Fibroblast of lung (primary cell): ENCODE measurements around the gene TEX44. TPM values are rescaled to one million over a fixed set of nuclear protein-coding genes. Genes with fewer than 3 reads are reported as not detected.

Experiments
- DNase-seq, 2 donors: peaks; one replicate each; pipeline versions ENCODE4 v3.0.0 to v3.0.0-alpha.2; 2010; ENCODE audit warnings: low read depth in 2 of 2
- H2AFZ ChIP-seq: 2 replicates; pipeline ENCODE4 v1.5.1; 2012; ENCODE audit warnings: low read length, control low read depth, inconsistent platforms
- H3K27ac ChIP-seq: 2 replicates; pipeline ENCODE4 v1.5.1; 2011; ENCODE audit warnings: low read length, control low read depth; ENCODE audit not compliant: insufficient read depth
- H3K27me3 ChIP-seq: 2 replicates; pipeline ENCODE4 v1.5.1; 2011; ENCODE audit warnings: mild to moderate bottlenecking, low read length; ENCODE audit not compliant: control insufficient read depth, insufficient read depth
- H3K36me3 ChIP-seq: 2 replicates; pipeline ENCODE4 v1.5.1; 2011; ENCODE audit warnings: low read length; ENCODE audit not compliant: control insufficient read depth, insufficient read depth
- H3K4me1 ChIP-seq: 2 replicates; pipeline ENCODE4 v1.5.1; 2011; ENCODE audit warnings: low read length; ENCODE audit not compliant: control insufficient read depth, insufficient read depth; ENCODE audit errors: extremely low read depth
- H3K4me2 ChIP-seq: 2 replicates; pipeline ENCODE4 v1.5.1; 2011; ENCODE audit warnings: low read length, control low read depth; ENCODE audit not compliant: insufficient read depth; ENCODE audit errors: extremely low read depth
- H3K4me3 ChIP-seq, 4 experiments: fragments of 200-600 bp in 1 of 4; sonication (generic) in 1 of 4; replicated peaks in 1 of 4; 2 replicates each; pipeline ENCODE4 v1.5.1; 2011 to 2016; ENCODE audit warnings: low read length in 4 of 4, low read depth in 3 of 4, mild to moderate bottlenecking in 3 of 4, control low read depth in 2 of 4, inconsistent platforms in 1 of 4, mixed read lengths in 1 of 4; ENCODE audit not compliant: insufficient read depth in 1 of 4; ENCODE audit errors: control extremely low read depth in 1 of 4
- H3K79me2 ChIP-seq: 2 replicates; pipeline ENCODE4 v1.5.1; 2012; ENCODE audit warnings: mild to moderate bottlenecking, low read length, inconsistent platforms; ENCODE audit not compliant: control insufficient read depth, insufficient read depth
- H3K9ac ChIP-seq: 2 replicates; pipeline ENCODE4 v1.5.1; 2011; ENCODE audit warnings: mild to moderate bottlenecking, low read length, control low read depth; ENCODE audit not compliant: insufficient read depth
- H3K9me3 ChIP-seq: 2 replicates; pipeline ENCODE4 v1.5.1; 2012; ENCODE audit warnings: low read depth, low read length; ENCODE audit not compliant: control insufficient read depth, insufficient read depth
- H4K20me1 ChIP-seq: 2 replicates; pipeline ENCODE4 v1.5.1; 2011; ENCODE audit warnings: low read length; ENCODE audit not compliant: control insufficient read depth, insufficient read depth; ENCODE audit errors: extremely low read depth
- EZH2 ChIP-seq: IDR thresholded peaks from 2 replicates; pipeline ENCODE4 v1.5.1; 2012; ENCODE audit warnings: low read length, control low read depth, mild to moderate bottlenecking; ENCODE audit errors: missing control alignments
- polyA plus RNA-seq, 2 donors: library from polyadenylated mRNA; depleted of rRNA in 1 of 2; stranded (reverse) in 1 of 2; unstranded in 1 of 2; fragments of >200 nt; gene quantifications; 2 replicates each; pipeline ENCODE4 v1.2.1, GENCODE V29; 2011 to 2012; ENCODE audit warnings: missing spikeins in 1 of 2
- total RNA-seq: library from RNA; depleted of rRNA; stranded (reverse); fragments of >200 nt; gene quantifications from 2 replicates; pipeline ENCODE4 v1.2.1, GENCODE V29; 2014
- TF ChIP-seq, protein P1 (sequence below), 2 donors: IDR thresholded peaks in 1 of 2; conservative IDR thresholded peaks in 1 of 2; 1 replicate in 1 of 2; 2 replicates in 1 of 2; pipeline ENCODE4 v1.5.1; 2011 to 2012; ENCODE audit warnings: low read length in 2 of 2, control low read depth in 1 of 2, inconsistent platforms in 1 of 2, low read depth in 1 of 2, mild to moderate bottlenecking in 1 of 2

TEX44 gene
- total and polyA plus RNA-seq, 2 donors (not counting 1 experiment from before 2014, with no cell fraction given), result not detected

DNA sequence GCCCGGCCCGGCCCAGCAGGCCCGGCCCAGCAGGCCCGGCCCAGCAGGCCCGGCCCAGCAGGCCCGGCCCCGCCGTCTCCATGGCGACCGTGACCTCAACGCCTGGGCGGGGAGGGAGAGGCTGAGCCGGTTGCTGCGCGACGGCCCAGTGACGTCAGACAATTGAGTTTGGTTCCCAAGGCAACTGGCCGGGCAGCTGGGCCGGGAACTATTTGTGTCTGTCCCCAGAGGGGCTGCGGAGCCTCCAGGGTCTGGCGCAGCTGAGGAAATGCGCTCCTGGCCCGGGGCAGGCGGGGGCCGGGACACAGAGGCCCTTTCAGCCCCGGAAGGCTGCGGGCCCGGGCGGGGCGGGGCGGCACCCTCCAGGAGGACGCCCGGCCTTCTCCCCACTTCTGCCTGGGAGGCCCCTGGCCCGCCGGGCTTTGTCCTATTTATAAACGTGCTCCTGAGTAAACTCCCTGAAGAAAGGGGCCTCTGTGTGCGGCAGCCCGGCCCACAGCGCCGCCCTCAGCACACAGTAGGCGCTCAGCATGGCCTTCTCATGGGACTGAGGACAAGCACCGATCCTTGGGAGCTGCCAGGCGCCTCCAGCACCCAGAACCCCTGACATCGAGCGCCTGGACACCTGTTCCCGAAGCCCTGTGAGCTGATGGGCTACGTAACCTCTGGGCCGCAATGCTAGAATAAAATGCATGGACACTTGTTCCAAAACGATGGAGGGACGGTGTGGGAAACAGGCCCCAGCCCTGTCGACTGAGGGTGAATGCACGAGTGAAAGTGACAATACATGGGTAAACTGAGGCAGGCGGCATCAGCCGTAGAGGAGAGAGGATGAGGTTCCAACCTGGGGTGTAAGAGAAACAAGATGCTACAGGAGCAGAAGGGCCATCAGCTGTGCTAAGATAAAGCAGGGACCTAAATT lies 12.3 kb downstream of the TEX44 start:
- no peaks in the 10 kb centered on the region for H4K20me1 ChIP-seq
- H3K4me2 ChIP-seq, result peak overlapping the region; percentile 81
- H3K9me3 ChIP-seq, result no peaks in the 10 kb centered on the region
- peak overlapping the region; percentile 99 for H3K27ac ChIP-seq
- peak overlapping the region; percentile 98 for H3K9ac ChIP-seq
- H3K27me3 ChIP-seq, result no peaks in the 10 kb centered on the region
- H3K4me3 ChIP-seq, result peak overlapping the region; percentile 7 to 55 (median 20)
- no peak for TF ChIP-seq EZH2
- TF ChIP-seq, protein P1, sequence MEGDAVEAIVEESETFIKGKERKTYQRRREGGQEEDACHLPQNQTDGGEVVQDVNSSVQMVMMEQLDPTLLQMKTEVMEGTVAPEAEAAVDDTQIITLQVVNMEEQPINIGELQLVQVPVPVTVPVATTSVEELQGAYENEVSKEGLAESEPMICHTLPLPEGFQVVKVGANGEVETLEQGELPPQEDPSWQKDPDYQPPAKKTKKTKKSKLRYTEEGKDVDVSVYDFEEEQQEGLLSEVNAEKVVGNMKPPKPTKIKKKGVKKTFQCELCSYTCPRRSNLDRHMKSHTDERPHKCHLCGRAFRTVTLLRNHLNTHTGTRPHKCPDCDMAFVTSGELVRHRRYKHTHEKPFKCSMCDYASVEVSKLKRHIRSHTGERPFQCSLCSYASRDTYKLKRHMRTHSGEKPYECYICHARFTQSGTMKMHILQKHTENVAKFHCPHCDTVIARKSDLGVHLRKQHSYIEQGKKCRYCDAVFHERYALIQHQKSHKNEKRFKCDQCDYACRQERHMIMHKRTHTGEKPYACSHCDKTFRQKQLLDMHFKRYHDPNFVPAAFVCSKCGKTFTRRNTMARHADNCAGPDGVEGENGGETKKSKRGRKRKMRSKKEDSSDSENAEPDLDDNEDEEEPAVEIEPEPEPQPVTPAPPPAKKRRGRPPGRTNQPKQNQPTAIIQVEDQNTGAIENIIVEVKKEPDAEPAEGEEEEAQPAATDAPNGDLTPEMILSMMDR (conservative IDR thresholded peaks at IDR 0.05 in 1 of 2, IDR thresholded peaks at IDR 0.05 in 1 of 2; ENCODE audit: low read depth in 1 of 2, low read length in 2 of 2), result no peak
- H3K4me1 ChIP-seq, result peaks cover 12% of the 10 kb centered on the region
- no peaks in the 10 kb centered on the region for H3K79me2 ChIP-seq
- H3K36me3 ChIP-seq, result no peaks in the 10 kb centered on the region
- DNase-seq, result peak; percentile 96 to 98
- H2AFZ ChIP-seq, result no peak overlapping the region

GRCh38 chr2:231605607-231606091 lies 13.0 kb downstream of the TEX44 start:
- H4K20me1 ChIP-seq, result no peaks in the 10 kb centered on the region
- H3K4me2 ChIP-seq, result no peak overlapping the region
- H3K27me3 ChIP-seq, result no peaks in the 10 kb centered on the region
- H3K9me3 ChIP-seq, result no peaks in the 10 kb centered on the region
- H2AFZ ChIP-seq, result no peak overlapping the region
- H3K79me2 ChIP-seq, result no peaks in the 10 kb centered on the region
- TF ChIP-seq, protein P1 (conservative IDR thresholded peaks at IDR 0.05 in 1 of 2, IDR thresholded peaks at IDR 0.05 in 1 of 2; ENCODE audit: low read depth in 1 of 2, low read length in 2 of 2), result no peak
- no peak for TF ChIP-seq EZH2
- peak overlapping the region; percentile 93 for H3K9ac ChIP-seq
- H3K27ac ChIP-seq, result peak overlapping the region; percentile 99
- H3K36me3 ChIP-seq, result no peaks in the 10 kb centered on the region
- DNase-seq, result no peak
- H3K4me1 ChIP-seq, result peaks cover 12% of the 10 kb centered on the region
- no peak overlapping the region for H3K4me3 ChIP-seq

DNA sequence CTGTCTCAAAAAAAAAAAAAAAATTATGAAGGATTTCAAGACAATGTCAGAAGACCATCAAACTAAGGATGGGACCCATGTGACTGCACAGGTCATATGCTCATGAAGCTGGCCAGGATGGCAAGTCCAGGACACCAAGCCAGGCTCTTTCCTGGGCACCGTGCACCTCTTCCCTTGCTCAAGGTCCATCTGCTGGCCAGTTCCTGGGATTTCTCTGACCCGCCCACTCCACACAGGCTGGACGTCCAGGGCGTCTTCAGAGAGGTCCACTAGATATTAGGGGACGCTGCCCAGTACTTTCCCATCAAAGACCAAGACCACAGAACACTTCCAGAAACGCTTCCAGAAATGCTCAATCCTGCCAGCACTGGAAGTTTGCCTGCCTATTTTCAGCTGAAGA lies 14.3 kb downstream of the TEX44 start:
- no peak overlapping the region for H3K4me3 ChIP-seq
- no peak overlapping the region for H3K27ac ChIP-seq
- H3K4me1 ChIP-seq, result peaks cover 21% of the 10 kb centered on the region
- no peaks in the 10 kb centered on the region for H3K79me2 ChIP-seq
- TF ChIP-seq, protein P1 (conservative IDR thresholded peaks at IDR 0.05 in 1 of 2, IDR thresholded peaks at IDR 0.05 in 1 of 2; ENCODE audit: low read depth in 1 of 2, low read length in 2 of 2), result no peak
- no peak for TF ChIP-seq EZH2
- no peaks in the 10 kb centered on the region for H4K20me1 ChIP-seq
- H3K9ac ChIP-seq, result no peak overlapping the region
- no peaks in the 10 kb centered on the region for H3K36me3 ChIP-seq
- H3K27me3 ChIP-seq, result no peaks in the 10 kb centered on the region
- no peaks in the 10 kb centered on the region for H3K9me3 ChIP-seq
- H2AFZ ChIP-seq, result no peak overlapping the region
- no peak for DNase-seq
- no peak overlapping the region for H3K4me2 ChIP-seq
